GM21360 (cell line): ENCODE measurements around the gene METTL23.

Experiments used
- ATAC-seq: cut with Tn5 transposase; IDR thresholded peaks from one replicate; pipeline ENCODE4 v1.9.1; 2021; ENCODE audit warnings: mild to moderate bottlenecking, moderate library complexity; ENCODE audit not compliant: unreplicated experiment

METTL23 gene

GRCh38 chr17:76752006-76752405, 25.4 kb downstream of the METTL23 start:
- ATAC-seq: no peak

- no peak for ATAC-seq
These were observed 26.7 kb downstream of the METTL23 start for GRCh38 chr17:76753061-76753961.

GRCh38 chr17:76755285-76755684, 28.6 kb downstream of the METTL23 start:
- no peak for ATAC-seq

GRCh38 chr17:76757256-76757655, 30.6 kb downstream of the METTL23 start:
- no peak for ATAC-seq

GRCh38 chr17:76758570-76758969, 31.9 kb downstream of the METTL23 start:
- ATAC-seq: no peak

- no peak for ATAC-seq
These were observed 46.3 kb downstream of the METTL23 start for GRCh38 chr17:76772842-76773525.

- no peak for ATAC-seq
These were observed 48.5 kb downstream of the METTL23 start for GRCh38 chr17:76775021-76775600.

GRCh38 chr17:76781056-76781982, 54.7 kb downstream of the METTL23 start:
- no peak for ATAC-seq

- no peak for ATAC-seq
These were observed 56.5 kb downstream of the METTL23 start for GRCh38 chr17:76783146-76783545.
